Esophagus muscularis mucosa (tissue), 4 donors: ENCODE results near the gene LRMDA. TPM values are rescaled to one million over a fixed set of nuclear protein-coding genes. Genes with fewer than 3 reads are reported as not detected.

Source experiments
- DNase-seq: peaks from one replicate; pipeline ENCODE4 v3.0.0-alpha.2; 2017; ENCODE audit errors: extremely low spot score
- H3K27ac ChIP-seq, 4 donors: fragments of 200-600 bp; sonication (generic); replicated peaks in 1 of 4; 1 replicate in 3 of 4; 2 replicates in 1 of 4; pipeline ENCODE4 v1.5.1; 2016 to 2019; ENCODE audit warnings: mild to moderate bottlenecking in 1 of 4
- H3K27me3 ChIP-seq, 4 donors: fragments of 200-600 bp; sonication (generic); one replicate each; pipeline versions ENCODE4 v1.5.1 to v1.6.0; 2016 to 2019
- H3K36me3 ChIP-seq, 4 donors: fragments of 200-600 bp; sonication (generic); one replicate each; pipeline ENCODE4 v1.5.1; 2016 to 2019
- H3K4me1 ChIP-seq, 4 donors: fragments of 200-600 bp; sonication (generic); one replicate each; pipeline ENCODE4 v1.5.1; 2016 to 2019
- H3K4me3 ChIP-seq, 4 donors: fragments of 200-600 bp; sonication (generic); 1 replicate in 2 of 4; 2 replicates in 2 of 4; pipeline ENCODE4 v1.5.1; 2016 to 2019; ENCODE audit warnings: mild to moderate bottlenecking in 4 of 4, moderate library complexity in 1 of 4
- H3K9me3 ChIP-seq, 4 donors: fragments of 200-600 bp; sonication (generic); 1 replicate in 3 of 4; 2 replicates in 1 of 4; pipeline ENCODE4 v1.5.1; 2016 to 2019
- CTCF ChIP-seq, 3 experiments: fragments of 200-600 bp in 2 of 3; fragments of 450-650 bp in 1 of 3; sonication (generic) in 2 of 3; IDR thresholded peaks; one replicate each; pipeline ENCODE4 v1.5.1; 2017 to 2019; ENCODE audit warnings: antibody characterized with exemption in 3 of 3, mild to moderate bottlenecking in 2 of 3, moderate library complexity in 1 of 3
- EP300 ChIP-seq: sonication (generic); formaldehyde crosslinking; IDR thresholded peaks from one replicate; pipeline ENCODE4 v1.6.1; 2017; ENCODE audit warnings: antibody characterized with exemption
- POLR2A ChIP-seq: fragments of 450-650 bp; IDR thresholded peaks from one replicate; pipeline ENCODE4 v1.6.1; 2017; ENCODE audit warnings: antibody characterized with exemption, moderate library complexity, mild to moderate bottlenecking, low read depth
- POLR2AphosphoS5 ChIP-seq, 2 donors: sonication (generic); formaldehyde crosslinking; IDR thresholded peaks; one replicate each; pipeline ENCODE4 v1.6.1; 2017; ENCODE audit warnings: antibody characterized with exemption in 2 of 2
- WGBS: methylation state at CpG from one replicate; pipeline ENCODE4 v1.1.5; 2018; 5-methylcytosine and 5-hydroxymethylcytosine counted together
- intact Hi-C: fragments of 100-400 bp; cut with DNase I; formaldehyde crosslinking; loops from one replicate; pipeline ENCODE4 v1.15.1; 2023
- total RNA-seq, 4 donors: library from RNA; depleted of rRNA; stranded (reverse); fragments of >200 nt; gene quantifications; one replicate each; pipeline versions ENCODE4 v1.1.0 to v1.2.1, GENCODE V29; 2016

LRMDA gene
- total RNA-seq, 4 donors from 2014 or later, result 14.3 to 34.9 (median 26.5) TPM

DNA sequence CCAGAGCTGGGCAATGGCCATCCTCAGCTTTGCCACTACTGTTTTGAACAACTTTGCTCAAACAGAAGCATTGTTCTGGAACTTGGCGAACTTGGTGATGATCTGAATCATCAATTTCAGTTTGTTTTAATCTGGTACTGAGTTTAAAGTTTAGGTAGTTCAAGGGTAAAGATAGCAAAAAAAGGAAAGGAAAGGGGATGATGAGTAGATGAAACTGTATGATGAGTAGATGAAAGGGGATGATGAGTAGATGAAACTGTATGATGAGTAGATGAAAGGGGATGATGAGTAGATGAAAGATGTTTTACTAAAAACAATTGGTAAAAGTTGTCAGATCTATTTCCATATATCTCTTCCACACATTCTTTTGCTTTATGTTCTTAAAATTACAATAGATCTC is 737.0 kb downstream of the LRMDA start:
- TF ChIP-seq POLR2AphosphoS5 (IDR thresholded peaks at IDR 0.05) (no peak), CTCF (IDR thresholded peaks at IDR 0.05) (no peak)
- Histone ChIP-seq H3K27me3 (no peaks in the 10 kb centered on the region), H3K4me1 (no peaks in the 10 kb centered on the region), H3K4me3 (no peak overlapping the region), H3K27ac (no peak overlapping the region), H3K9me3 (no peaks in the 10 kb centered on the region), H3K36me3 (no peaks in the 10 kb centered on the region)
- DNase-seq, result no peak
- 100% methylated on average over 1 of the region's 1 CpG for WGBS
- intact Hi-C loops, result no loop called here

DNA sequence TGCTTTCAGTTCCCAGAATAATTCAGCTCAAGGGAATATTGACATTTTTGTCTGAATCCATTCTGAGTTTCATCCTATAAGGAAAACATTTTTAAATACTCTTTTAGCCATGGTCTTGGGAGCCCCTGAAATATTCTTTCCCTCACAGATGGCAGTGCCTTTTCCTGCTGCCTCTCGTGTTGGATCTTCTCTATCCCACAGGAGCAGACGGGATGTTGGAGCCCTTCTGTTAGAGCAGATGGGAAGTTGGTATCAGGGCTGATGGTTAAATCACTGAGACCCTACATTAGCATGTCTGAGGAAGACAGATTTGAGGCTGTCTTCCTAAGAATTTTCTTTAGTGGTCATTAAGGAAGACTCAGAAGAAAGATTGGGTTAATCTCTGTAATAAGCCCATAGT is 737.8 kb downstream of the LRMDA start:
- TF ChIP-seq EP300 (no peak), POLR2A (no peak), CTCF (IDR thresholded peaks at IDR 0.05) (no peak), POLR2AphosphoS5 (IDR thresholded peaks at IDR 0.05) (no peak)
- peak; percentile 45 for DNase-seq
- Histone ChIP-seq H3K27ac (no peak overlapping the region), H3K4me3 (no peak overlapping the region), H3K36me3 (no peaks in the 10 kb centered on the region), H3K9me3 (no peaks in the 10 kb centered on the region), H3K27me3 (no peaks in the 10 kb centered on the region), H3K4me1 (no peaks in the 10 kb centered on the region)
- 97% methylated on average over 2 of the region's 2 CpGs for WGBS
- intact Hi-C loops, result no loop called here

- Histone ChIP-seq H3K4me3 (no peak overlapping the region), H3K36me3 (no peaks in the 10 kb centered on the region), H3K9me3 (no peaks in the 10 kb centered on the region), H3K27ac (no peak overlapping the region), H3K4me1 (no peaks in the 10 kb centered on the region), H3K27me3 (no peaks in the 10 kb centered on the region)
- no peak for DNase-seq
- intact Hi-C loops, result no loop called here
- WGBS, result 100% methylated on average over 2 of the region's 2 CpGs
- TF ChIP-seq POLR2AphosphoS5 (IDR thresholded peaks at IDR 0.05) (no peak), POLR2A (no peak), EP300 (no peak)
Measured at GRCh38 chr10:76172020-76172419, 740.6 kb downstream of the LRMDA start.

DNA sequence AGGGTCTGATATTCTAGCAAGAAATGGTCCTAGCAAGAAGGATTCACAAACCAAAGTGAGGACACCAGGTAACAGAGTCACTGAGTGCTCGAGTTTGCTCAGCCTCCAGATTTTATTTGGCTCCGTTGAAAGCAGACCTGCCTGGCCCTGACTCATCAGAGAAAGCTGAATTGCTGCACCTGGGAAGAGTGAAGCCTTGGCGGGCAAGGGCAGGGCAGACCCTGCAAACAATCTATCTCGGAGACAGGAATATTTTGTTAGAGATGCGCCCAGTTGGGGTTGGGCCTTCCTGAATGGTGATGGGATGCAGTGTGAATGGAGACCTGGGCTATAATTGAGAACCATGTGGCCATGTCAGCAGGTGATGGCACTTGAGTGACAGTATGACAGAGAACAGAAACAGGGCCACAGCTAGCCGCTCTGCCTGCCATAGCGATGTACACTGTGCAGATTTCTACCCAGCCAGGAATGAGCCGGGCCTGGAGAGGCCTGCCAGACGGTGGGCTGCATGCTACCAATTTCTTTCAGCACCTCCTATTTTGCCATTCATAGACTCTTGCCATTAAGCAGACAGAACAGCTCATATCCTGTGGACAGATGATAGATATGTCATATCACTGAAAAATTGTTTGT is 744.2 kb downstream of the LRMDA start:
- no peak overlapping the region for H3K27ac ChIP-seq
- DNase-seq, result peak; percentile 62
- H3K4me3 ChIP-seq, result no peak overlapping the region
- no peaks in the 10 kb centered on the region for H3K9me3 ChIP-seq
- 89% methylated on average over 9 of the region's 9 CpGs for WGBS
- intact Hi-C loops, result no loop called here
- no peaks in the 10 kb centered on the region for H3K4me1 ChIP-seq
- no peaks in the 10 kb centered on the region for H3K36me3 ChIP-seq
- no peaks in the 10 kb centered on the region for H3K27me3 ChIP-seq
- TF ChIP-seq POLR2A, result no peak

GRCh38 chr10:76176166-76176550 is 744.7 kb downstream of the LRMDA start:
- TF ChIP-seq CTCF (IDR thresholded peaks at IDR 0.05), result no peak
- TF ChIP-seq POLR2A, result no peak
- TF ChIP-seq POLR2AphosphoS5 (IDR thresholded peaks at IDR 0.05), result no peak
- TF ChIP-seq EP300, result no peak
- Histone ChIP-seq H3K36me3 (no peaks in the 10 kb centered on the region), H3K4me3 (no peak overlapping the region), H3K27me3 (no peaks in the 10 kb centered on the region), H3K9me3 (no peaks in the 10 kb centered on the region), H3K27ac (no peak overlapping the region), H3K4me1 (no peaks in the 10 kb centered on the region)
- intact Hi-C loops, result no loop called here
- 96% methylated on average over 9 of the region's 9 CpGs for WGBS
- peak; percentile 50 for DNase-seq

- Histone ChIP-seq H3K27me3 (no peaks in the 10 kb centered on the region), H3K4me3 (no peak overlapping the region), H3K9me3 (no peaks in the 10 kb centered on the region), H3K27ac (no peak overlapping the region), H3K4me1 (no peaks in the 10 kb centered on the region), H3K36me3 (no peaks in the 10 kb centered on the region)
- WGBS, result 100% methylated on average over 2 of the region's 2 CpGs
- no peak for TF ChIP-seq POLR2A
- no peak for DNase-seq
- intact Hi-C loops, result no loop called here
Measured at GRCh38 chr10:76177936-76178335, 746.5 kb downstream of the LRMDA start.
